ENCODE results near the gene RUFY1.

The RUFY1 gene

DNA sequence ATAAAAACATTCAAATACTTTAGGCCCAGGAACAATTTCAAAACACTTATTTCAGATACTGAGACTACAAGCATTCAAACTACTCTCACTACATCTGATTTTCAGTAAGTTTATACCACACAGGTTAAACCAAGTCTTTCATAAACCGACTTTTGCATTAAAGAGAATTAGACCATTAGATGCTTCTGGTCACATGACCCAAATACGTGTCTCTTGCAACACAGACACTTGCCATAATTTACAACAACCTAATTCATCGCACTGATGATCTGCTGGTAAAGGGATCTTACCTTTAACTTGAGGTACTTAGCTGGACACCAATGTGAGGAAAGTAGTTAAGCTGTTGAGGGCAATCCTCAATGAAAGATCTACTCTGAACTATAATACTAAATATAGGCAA is 69.9 kb downstream of the RUFY1 start:
- no peak for TF ChIP-seq ZC3H10 (CRISPR knock-in tag; IDR thresholded peaks at IDR 0.05)
- TF ChIP-seq, protein P1, sequence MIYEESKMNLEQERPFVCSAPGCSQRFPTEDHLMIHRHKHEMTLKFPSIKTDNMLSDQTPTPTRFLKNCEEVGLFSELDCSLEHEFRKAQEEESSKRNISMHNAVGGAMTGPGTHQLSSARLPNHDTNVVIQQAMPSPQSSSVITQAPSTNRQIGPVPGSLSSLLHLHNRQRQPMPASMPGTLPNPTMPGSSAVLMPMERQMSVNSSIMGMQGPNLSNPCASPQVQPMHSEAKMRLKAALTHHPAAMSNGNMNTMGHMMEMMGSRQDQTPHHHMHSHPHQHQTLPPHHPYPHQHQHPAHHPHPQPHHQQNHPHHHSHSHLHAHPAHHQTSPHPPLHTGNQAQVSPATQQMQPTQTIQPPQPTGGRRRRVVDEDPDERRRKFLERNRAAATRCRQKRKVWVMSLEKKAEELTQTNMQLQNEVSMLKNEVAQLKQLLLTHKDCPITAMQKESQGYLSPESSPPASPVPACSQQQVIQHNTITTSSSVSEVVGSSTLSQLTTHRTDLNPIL (CRISPR knock-in tag; IDR thresholded peaks at IDR 0.05; ENCODE audit: low read depth): no peak
- TF ChIP-seq RARB (CRISPR knock-in tag; IDR thresholded peaks at IDR 0.05): no peak
- no peak for TF ChIP-seq ZNF70 (CRISPR knock-in tag; IDR thresholded peaks at IDR 0.05)
- TF ChIP-seq, protein P2, sequence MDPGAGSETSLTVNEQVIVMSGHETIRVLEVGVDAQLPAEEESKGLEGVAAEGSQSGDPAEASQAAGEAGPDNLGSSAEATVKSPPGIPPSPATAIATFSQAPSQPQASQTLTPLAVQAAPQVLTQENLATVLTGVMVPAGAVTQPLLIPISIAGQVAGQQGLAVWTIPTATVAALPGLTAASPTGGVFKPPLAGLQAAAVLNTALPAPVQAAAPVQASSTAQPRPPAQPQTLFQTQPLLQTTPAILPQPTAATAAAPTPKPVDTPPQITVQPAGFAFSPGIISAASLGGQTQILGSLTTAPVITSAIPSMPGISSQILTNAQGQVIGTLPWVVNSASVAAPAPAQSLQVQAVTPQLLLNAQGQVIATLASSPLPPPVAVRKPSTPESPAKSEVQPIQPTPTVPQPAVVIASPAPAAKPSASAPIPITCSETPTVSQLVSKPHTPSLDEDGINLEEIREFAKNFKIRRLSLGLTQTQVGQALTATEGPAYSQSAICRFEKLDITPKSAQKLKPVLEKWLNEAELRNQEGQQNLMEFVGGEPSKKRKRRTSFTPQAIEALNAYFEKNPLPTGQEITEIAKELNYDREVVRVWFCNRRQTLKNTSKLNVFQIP (CRISPR knock-in tag; IDR thresholded peaks at IDR 0.05; ENCODE audit: borderline replicate concordance, low read depth): no peak
- no peak for TF ChIP-seq BACH2 (CRISPR knock-in tag; IDR thresholded peaks at IDR 0.05; ENCODE audit: borderline replicate concordance)
- no peak for TF ChIP-seq TOX (CRISPR knock-in tag; IDR thresholded peaks at IDR 0.05; ENCODE audit: borderline replicate concordance)
- no peak for TF ChIP-seq ZFP30 (CRISPR knock-in tag; IDR thresholded peaks at IDR 0.05)
- no peak for TF ChIP-seq TCF4 (CRISPR knock-in tag; IDR thresholded peaks at IDR 0.05; ENCODE audit: borderline replicate concordance)
- no peak for TF ChIP-seq GLIS3 (CRISPR knock-in tag; IDR thresholded peaks at IDR 0.05)
- TF ChIP-seq ISL1 (CRISPR knock-in tag; IDR thresholded peaks at IDR 0.05): no peak
- ATAC-seq: no peak

DNA sequence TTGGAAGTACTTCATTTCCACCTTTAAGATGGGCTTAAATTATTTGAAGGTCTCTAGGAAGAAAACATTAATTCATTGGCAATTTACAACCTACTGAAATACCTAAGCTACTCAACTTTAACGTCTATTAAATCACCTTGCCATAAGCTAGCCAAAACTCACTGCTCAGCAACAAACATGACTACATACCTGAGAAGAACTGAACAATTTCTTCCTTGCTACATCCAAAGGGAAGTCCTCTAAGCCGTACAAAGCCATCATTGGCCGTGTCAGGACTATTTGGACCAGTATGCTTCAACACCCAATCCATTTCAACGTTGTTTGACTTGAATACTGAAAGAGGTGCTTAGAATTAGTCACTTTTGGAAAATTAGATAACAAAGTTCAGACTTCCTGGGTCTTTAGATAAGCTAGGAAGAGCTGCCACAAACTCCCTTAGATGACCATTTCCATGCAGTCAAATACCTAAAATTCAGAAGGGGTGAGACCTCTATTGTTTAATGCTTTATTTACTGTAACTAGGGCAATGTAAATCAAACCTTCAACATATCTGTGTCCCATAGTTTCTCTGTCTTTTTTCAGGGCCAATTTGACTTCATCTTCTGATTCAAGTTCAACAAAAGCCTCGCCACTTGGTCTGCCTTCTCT is 70.5 kb downstream of the RUFY1 start:
- ATAC-seq: no peak
- TF ChIP-seq ZNF565 (CRISPR knock-in tag; conservative IDR thresholded peaks at IDR 0.05; ENCODE audit: low read depth): no peak
- no peak for TF ChIP-seq GLIS3 (CRISPR knock-in tag; IDR thresholded peaks at IDR 0.05)
- TF ChIP-seq PPARA (CRISPR knock-in tag; IDR thresholded peaks at IDR 0.05; ENCODE audit: borderline replicate concordance): no peak
- TF ChIP-seq RARB (CRISPR knock-in tag; IDR thresholded peaks at IDR 0.05): no peak
- TF ChIP-seq ZNF70 (CRISPR knock-in tag; IDR thresholded peaks at IDR 0.05): no peak
- no peak for TF ChIP-seq ISL1 (CRISPR knock-in tag; IDR thresholded peaks at IDR 0.05)

DNA sequence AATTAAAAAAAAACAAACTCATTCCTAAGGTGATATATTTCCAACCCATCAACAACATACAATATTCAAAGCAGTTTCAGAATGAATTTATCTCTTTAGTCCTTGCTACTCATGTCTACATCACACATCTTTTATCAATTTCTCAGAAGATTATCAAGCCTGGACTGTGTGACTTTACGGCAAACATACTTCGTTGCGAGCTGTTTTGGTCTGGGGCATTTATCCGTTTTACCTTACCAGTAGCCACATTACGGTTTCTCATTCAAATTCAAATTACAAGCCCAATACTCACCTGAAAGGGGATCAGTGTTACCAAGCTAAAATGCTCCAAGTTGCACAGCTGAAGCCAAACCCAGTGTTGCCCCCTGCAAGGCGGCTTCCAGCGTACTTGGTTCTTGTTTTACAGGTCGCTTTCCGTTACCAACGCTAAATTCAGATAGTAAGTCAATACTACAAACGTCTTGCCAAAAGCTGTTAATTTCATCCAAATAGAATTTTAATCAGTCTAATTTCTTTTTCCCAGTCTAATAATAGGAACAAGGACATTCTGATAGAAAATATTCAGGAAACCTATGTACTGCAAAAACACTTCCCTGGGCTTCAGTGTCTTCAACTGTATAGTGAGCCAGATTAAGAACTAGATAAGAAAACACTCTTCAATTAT is 71.3 kb downstream of the RUFY1 start:
- no peak for ATAC-seq
- no peak for TF ChIP-seq RARB (CRISPR knock-in tag; IDR thresholded peaks at IDR 0.05)
- TF ChIP-seq ZNF70 (CRISPR knock-in tag; IDR thresholded peaks at IDR 0.05): no peak
- TF ChIP-seq TOX (CRISPR knock-in tag; IDR thresholded peaks at IDR 0.05; ENCODE audit: borderline replicate concordance): no peak
- TF ChIP-seq OSR1 (CRISPR knock-in tag; IDR thresholded peaks at IDR 0.05): no peak
- no peak for TF ChIP-seq ZNF565 (CRISPR knock-in tag; conservative IDR thresholded peaks at IDR 0.05; ENCODE audit: low read depth)
- no peak for TF ChIP-seq TCF4 (CRISPR knock-in tag; IDR thresholded peaks at IDR 0.05; ENCODE audit: borderline replicate concordance)
- TF ChIP-seq, protein P1 (CRISPR knock-in tag; IDR thresholded peaks at IDR 0.05; ENCODE audit: low read depth): no peak
- TF ChIP-seq ARNTL (CRISPR knock-in tag; IDR thresholded peaks at IDR 0.05; ENCODE audit: borderline replicate concordance, low read depth): no peak

DNA sequence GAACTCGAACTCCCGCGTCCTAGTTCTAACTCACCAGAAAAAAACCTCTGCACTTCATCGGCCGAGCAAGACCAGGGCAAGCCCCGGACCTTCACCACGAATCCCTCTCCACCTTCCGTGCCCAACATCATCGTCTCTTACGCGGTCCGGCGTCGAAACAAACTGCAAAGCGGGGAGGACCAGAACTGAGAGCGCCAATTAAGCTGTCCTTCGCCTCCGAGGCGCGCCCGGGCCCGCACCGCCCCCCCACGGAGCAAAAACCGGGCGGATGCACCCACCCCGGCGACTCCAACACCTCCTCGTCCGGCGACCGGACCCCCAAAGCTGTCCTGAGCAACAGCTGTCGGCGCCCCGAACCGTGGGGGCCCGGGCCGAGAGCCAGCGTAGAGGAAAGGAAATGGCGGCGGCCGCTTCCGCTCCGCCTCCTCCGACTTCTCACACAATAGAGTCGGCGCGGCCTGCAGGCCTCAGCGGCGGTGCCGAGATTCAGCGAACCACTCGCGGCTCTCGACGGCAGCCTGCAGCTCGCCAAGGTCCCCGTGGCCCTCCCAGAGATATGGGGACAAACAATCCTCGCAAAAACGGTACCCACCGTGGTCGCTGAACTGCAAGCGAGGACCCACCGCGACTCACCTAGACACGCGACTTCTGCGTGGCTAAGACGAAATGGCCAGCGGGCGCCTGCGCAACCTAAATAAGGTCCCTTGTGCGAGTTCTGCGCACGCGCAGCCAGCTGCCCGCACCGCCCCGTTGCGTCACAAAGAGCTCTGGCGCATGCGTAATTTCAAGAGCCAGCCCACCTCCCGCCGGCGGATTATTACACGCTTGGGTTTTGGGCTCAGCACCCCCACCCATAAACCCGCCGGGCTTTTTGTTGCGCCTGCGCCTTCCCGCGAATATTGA is 72.9 kb downstream of the RUFY1 start, which contains the start of gene HNRNPH1:
TSS of gene HNRNPH1 (minus strand) at position 669 of the 903 bp plus-strand sequence. CDS start at position 131, 538 bp downstream.
- ATAC-seq: peak; percentile 78
- TF ChIP-seq ARNTL (CRISPR knock-in tag; IDR thresholded peaks at IDR 0.05; ENCODE audit: borderline replicate concordance, low read depth) (no peak), ZNF565 (CRISPR knock-in tag; conservative IDR thresholded peaks at IDR 0.05; ENCODE audit: low read depth) (peak; percentile 79; the same call in 1 of the 2 replicates), OSR1 (CRISPR knock-in tag; IDR thresholded peaks at IDR 0.05) (no peak), GLIS3 (CRISPR knock-in tag; IDR thresholded peaks at IDR 0.05) (no peak; the same call in 1 of the 2 replicates), CSDC2 (CRISPR knock-in tag; IDR thresholded peaks at IDR 0.05) (no peak), TCF4 (CRISPR knock-in tag; IDR thresholded peaks at IDR 0.05; ENCODE audit: borderline replicate concordance) (no peak), ZNF8 (CRISPR knock-in tag; IDR thresholded peaks at IDR 0.05) (0 out of 2 replicates have a peak, but pooled peaks have one; percentile 16), ZFP3 (CRISPR knock-in tag; IDR thresholded peaks at IDR 0.05) (peak; percentile 38; the same call in 1 of the 2 replicates), SNAI2 (CRISPR knock-in tag; IDR thresholded peaks at IDR 0.05) (no peak), ZC3H10 (CRISPR knock-in tag; IDR thresholded peaks at IDR 0.05) (peak; percentile 56; the same call in 1 of the 2 replicates), PPARA (CRISPR knock-in tag; IDR thresholded peaks at IDR 0.05; ENCODE audit: borderline replicate concordance) (no peak), ISL1 (CRISPR knock-in tag; IDR thresholded peaks at IDR 0.05) (no peak), ZNF70 (CRISPR knock-in tag; IDR thresholded peaks at IDR 0.05) (peak; percentile 33; the same call in 1 of the 2 replicates), ZFP30 (CRISPR knock-in tag; IDR thresholded peaks at IDR 0.05) (no peak), ESRRG (CRISPR knock-in tag; IDR thresholded peaks at IDR 0.05) (0 out of 2 replicates have a peak, but pooled peaks have one; percentile 17)
- TF ChIP-seq, protein P2 (CRISPR knock-in tag; IDR thresholded peaks at IDR 0.05; ENCODE audit: borderline replicate concordance, low read depth): no peak
- TF ChIP-seq, protein P3, sequence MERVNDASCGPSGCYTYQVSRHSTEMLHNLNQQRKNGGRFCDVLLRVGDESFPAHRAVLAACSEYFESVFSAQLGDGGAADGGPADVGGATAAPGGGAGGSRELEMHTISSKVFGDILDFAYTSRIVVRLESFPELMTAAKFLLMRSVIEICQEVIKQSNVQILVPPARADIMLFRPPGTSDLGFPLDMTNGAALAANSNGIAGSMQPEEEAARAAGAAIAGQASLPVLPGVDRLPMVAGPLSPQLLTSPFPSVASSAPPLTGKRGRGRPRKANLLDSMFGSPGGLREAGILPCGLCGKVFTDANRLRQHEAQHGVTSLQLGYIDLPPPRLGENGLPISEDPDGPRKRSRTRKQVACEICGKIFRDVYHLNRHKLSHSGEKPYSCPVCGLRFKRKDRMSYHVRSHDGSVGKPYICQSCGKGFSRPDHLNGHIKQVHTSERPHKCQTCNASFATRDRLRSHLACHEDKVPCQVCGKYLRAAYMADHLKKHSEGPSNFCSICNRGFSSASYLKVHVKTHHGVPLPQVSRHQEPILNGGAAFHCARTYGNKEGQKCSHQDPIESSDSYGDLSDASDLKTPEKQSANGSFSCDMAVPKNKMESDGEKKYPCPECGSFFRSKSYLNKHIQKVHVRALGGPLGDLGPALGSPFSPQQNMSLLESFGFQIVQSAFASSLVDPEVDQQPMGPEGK (CRISPR knock-in tag; IDR thresholded peaks at IDR 0.05; ENCODE audit: borderline replicate concordance): peak; percentile 19; the same call in 1 of the 2 replicates
- TF ChIP-seq, protein P1 (CRISPR knock-in tag; IDR thresholded peaks at IDR 0.05; ENCODE audit: low read depth): no peak; the same call in 1 of the 2 replicates

Data from SK-N-SH treated with all-trans-retinoic acid at 6 μM for 48 hours (cell line).